IMR-90 (cell line): ENCODE data around the gene CCHCR1. TPM values are rescaled to one million over a fixed set of nuclear protein-coding genes. Genes with fewer than 3 reads are reported as not detected.

Experiments
- ATAC-seq: fragments of 200-7000 bp; cut with Tn5 transposase; 2 replicates; pipeline ENCODE4 v1.9.1; 2020; ENCODE audit warnings: low read depth, mild to moderate bottlenecking, moderate library complexity
- BruUV-seq: library from RNA; stranded (reverse); fragments of 400-500 nt; replicated peaks from 2 replicates; lab custom pipeline; 2021; lab: Mats Ljungman, UMichigan
- CTCF ChIA-PET: fragments of 300-600 bp; formaldehyde crosslinking; extraction: SDS; loops from one replicate; lab custom pipeline; 2021; ENCODE audit warnings: antibody characterized with exemption; lab: Yijun Ruan, JAX
- POLR2A ChIA-PET: fragments of 300-600 bp; sonication (Branson Sonifier 250); formaldehyde crosslinking; loops from one replicate; lab custom pipeline; 2022; ENCODE audit warnings: antibody characterized with exemption; ENCODE audit not compliant: unreplicated experiment; lab: Charles Lee
- DNase-seq: peaks from one replicate; pipeline ENCODE4 v3.0.0; 2013
- H2AFZ ChIP-seq: replicated peaks from 2 replicates; pipeline ENCODE3; 2013; ENCODE audit warnings: low read length, mild to moderate bottlenecking; ENCODE audit not compliant: poor library complexity
- H2AK5ac ChIP-seq: 2 replicates; pipeline ENCODE4 v1.6.1; 2013; ENCODE audit warnings: low read depth, low read length, inconsistent platforms
- H2AK9ac ChIP-seq: replicated peaks from 2 replicates; pipeline ENCODE3; 2013; ENCODE audit warnings: mild to moderate bottlenecking, low read depth, low read length, moderate library complexity; ENCODE audit not compliant: poor library complexity
- H2BK120ac ChIP-seq: 2 replicates; pipeline ENCODE4 v1.6.1; 2013; ENCODE audit warnings: low read depth, low read length, inconsistent platforms
- H2BK15ac ChIP-seq: 3 replicates; pipeline ENCODE4 v1.6.1; 2013; ENCODE audit warnings: low read depth, low read length, inconsistent platforms
- H2BK20ac ChIP-seq: 2 replicates; pipeline ENCODE4 v1.6.1; 2013; ENCODE audit warnings: low read depth, mild to moderate bottlenecking, inconsistent platforms, low read length, moderate library complexity
- H2BK5ac ChIP-seq: 2 replicates; pipeline ENCODE4 v1.6.1; 2013; ENCODE audit warnings: mild to moderate bottlenecking, low read depth, low read length, inconsistent platforms; ENCODE audit not compliant: poor library complexity, severe bottlenecking
- H3K14ac ChIP-seq: replicated peaks from 2 replicates; pipeline ENCODE4 v1.6.1; 2013; ENCODE audit warnings: low read depth, low read length, inconsistent platforms
- H3K18ac ChIP-seq: 2 replicates; pipeline ENCODE4 v1.6.1; 2013; ENCODE audit warnings: low read depth, low read length, control low read depth
- H3K23ac ChIP-seq: 2 replicates; pipeline ENCODE4 v1.6.1; 2013; ENCODE audit warnings: low read depth, low read length, inconsistent platforms
- H3K27ac ChIP-seq: 2 replicates; pipeline ENCODE4 v1.5.1; 2013; ENCODE audit warnings: mild to moderate bottlenecking, control low read depth, low read length; ENCODE audit not compliant: insufficient read depth
- H3K27me3 ChIP-seq: 2 replicates; pipeline ENCODE4 v1.6.1; 2013; ENCODE audit warnings: low read length; ENCODE audit not compliant: control insufficient read depth, insufficient read depth
- H3K36me3 ChIP-seq: 2 replicates; pipeline ENCODE4 v1.6.1; 2013; ENCODE audit warnings: low read length, mixed read lengths; ENCODE audit not compliant: control insufficient read depth, insufficient read depth
- H3K4ac ChIP-seq: 2 replicates; pipeline ENCODE4 v1.6.1; 2013; ENCODE audit warnings: low read depth, low read length, inconsistent platforms
- H3K4me1 ChIP-seq: 2 replicates; pipeline ENCODE4 v1.6.1; 2013; ENCODE audit warnings: low read length, mixed read lengths; ENCODE audit not compliant: control insufficient read depth, insufficient read depth
- H3K4me2 ChIP-seq: 2 replicates; pipeline ENCODE4 v1.6.1; 2013; ENCODE audit warnings: low read depth, mild to moderate bottlenecking, control low read depth, low read length, moderate library complexity
- H3K4me3 ChIP-seq: 2 replicates; pipeline ENCODE4 v1.5.1; 2013; ENCODE audit warnings: low read depth, mild to moderate bottlenecking, control low read depth, low read length, moderate library complexity; ENCODE audit not compliant: insufficient read depth
- H3K56ac ChIP-seq: 2 replicates; pipeline ENCODE4 v1.6.1; 2013; ENCODE audit warnings: low read length, inconsistent platforms; ENCODE audit not compliant: insufficient read depth; ENCODE audit errors: extremely low read depth
- H3K79me1 ChIP-seq, 2 experiments: 2 replicates each; pipeline ENCODE4 v1.6.1; 2013; ENCODE audit warnings: low read length in 2 of 2, inconsistent platforms in 1 of 2, low read depth in 1 of 2
- H3K9ac ChIP-seq: 2 replicates; pipeline ENCODE4 v1.6.1; 2013; ENCODE audit warnings: low read depth, low read length, control low read depth
- H3K9me1 ChIP-seq: 2 replicates; pipeline ENCODE4 v1.6.1; 2013; ENCODE audit warnings: low read length, inconsistent platforms; ENCODE audit not compliant: insufficient read depth
- H3K9me3 ChIP-seq: 2 replicates; pipeline ENCODE4 v1.6.1; 2013; ENCODE audit warnings: low read length; ENCODE audit not compliant: control insufficient read depth, insufficient read depth
- H4K20me1 ChIP-seq: 2 replicates; pipeline ENCODE4 v1.6.1; 2013; ENCODE audit warnings: low read length, inconsistent platforms; ENCODE audit not compliant: insufficient read depth
- H4K5ac ChIP-seq: 2 replicates; pipeline ENCODE4 v1.6.1; 2013; ENCODE audit warnings: mild to moderate bottlenecking, low read depth, low read length, control low read depth
- H4K8ac ChIP-seq, 2 experiments: 2 replicates each; pipeline ENCODE4 v1.6.1; 2013; ENCODE audit warnings: low read depth in 2 of 2, low read length in 2 of 2, control low read depth in 1 of 2, inconsistent platforms in 1 of 2
- H4K91ac ChIP-seq: 2 replicates; pipeline ENCODE4 v1.6.1; 2013; ENCODE audit warnings: low read depth, low read length, inconsistent platforms; ENCODE audit not compliant: insufficient read depth
- BHLHE40 ChIP-seq: fragments of 150-350 bp; IDR thresholded peaks from 2 replicates; pipeline ENCODE4 v1.6.1; 2016; ENCODE audit warnings: mild to moderate bottlenecking, low read depth, low read length
- ELK1 ChIP-seq: fragments of 150-350 bp; IDR thresholded peaks from 2 replicates; pipeline ENCODE4 v1.6.1; 2016; ENCODE audit warnings: low read depth, mild to moderate bottlenecking, low read length, moderate library complexity, borderline replicate concordance
- FOS ChIP-seq: fragments of 150-350 bp; IDR thresholded peaks from 2 replicates; pipeline ENCODE4 v1.6.1; 2016; ENCODE audit warnings: low read depth, low read length
- NFE2L2 ChIP-seq: fragments of 150-350 bp; IDR thresholded peaks from 2 replicates; pipeline ENCODE4 v1.6.1; 2016; ENCODE audit warnings: low read depth, mild to moderate bottlenecking, low read length
- POLR2A ChIP-seq: IDR thresholded peaks from 2 replicates; pipeline ENCODE4 v1.6.1; 2012; ENCODE audit warnings: mild to moderate bottlenecking, low read depth, low read length
- RFX5 ChIP-seq: IDR thresholded peaks from 2 replicates; pipeline ENCODE4 v1.8.0; 2012; ENCODE audit warnings: low read depth, mild to moderate bottlenecking, low read length, moderate library complexity
- WGBS, 2 experiments: methylation state at CpG; one replicate each; pipeline versions ENCODE4 v1.1.5 to v1.1.7; 2013; ENCODE audit warnings: missing lambda C conversion rate in 2 of 2; ENCODE audit not compliant: insufficient read length in 1 of 2; ENCODE audit errors: extremely low coverage in 2 of 2; 5-methylcytosine and 5-hydroxymethylcytosine counted together
- dilution Hi-C: fragments of 300-500 bp; cut with HindIII; formaldehyde crosslinking; loops from one replicate; pipeline ENCODE4 v1.14.3; 2018; ENCODE audit warnings: low sequenced_read_pairs; ENCODE audit not compliant: unreplicated experiment
- in situ Hi-C: fragments of 300-500 bp; cut with MboI; formaldehyde crosslinking; loops from 3 replicates; pipeline ENCODE4 v1.14.3; 2019; ENCODE audit warnings: low sequenced_read_pairs, inconsistent platforms, mixed read lengths
- intact Hi-C: fragments of 100-400 bp; cut with micrococcal nuclease; formaldehyde crosslinking; loops from 2 replicates; pipeline ENCODE4 v1.10.0; 2022
- polyA plus RNA-seq, 3 experiments: library from polyadenylated mRNA; depleted of rRNA; stranded (reverse); fragments of >200 nt; gene quantifications; 2 replicates each; pipeline ENCODE4 v1.2.3, GENCODE V29; 2012; ENCODE audit warnings: low replicate concordance in 1 of 3
- total RNA-seq: library from RNA; depleted of rRNA; stranded (reverse); fragments of >200 nt; gene quantifications from 2 replicates; pipeline ENCODE4 v1.2.3, GENCODE V29; 2012

Gene CCHCR1
- total and polyA plus RNA-seq, 2 of the 4 experiments (the other 2 are of a cell fraction) = 13.1 to 22.0 TPM

- no peaks in the 10 kb centered on the region for H3K9me3 ChIP-seq
- no peak overlapping the region for H2AK5ac ChIP-seq
- WGBS, 2 experiments = 96% methylated on average over 8 of the region's 18 CpGs; no CpG with 5 or more reads in 1 of the 2 experiments
Measured at GRCh38 chr6:31144296-31144969, 13.2 kb downstream of the CCHCR1 start.

More at GRCh38 chr6:31144296-31144969, 13.2 kb downstream of the CCHCR1 start:
- Histone ChIP-seq H4K91ac (no peak overlapping the region), H3K23ac (no peak overlapping the region), H3K9ac (no peak overlapping the region), H3K18ac (no peak overlapping the region), H2AFZ (no peak overlapping the region), H4K5ac (no peak overlapping the region), H3K4me3 (no peak overlapping the region), H3K79me1 (no peaks in the 10 kb centered on the region), H3K27me3 (no peaks in the 10 kb centered on the region), H4K8ac (no peak overlapping the region), H3K4me2 (no peak overlapping the region), H2BK5ac (no peak overlapping the region), H3K9me1 (peaks cover 10% of the 10 kb centered on the region), H3K4ac (no peak overlapping the region), H4K20me1 (no peaks in the 10 kb centered on the region; the same call in 1 of the 2 replicates), H2BK20ac (no peak overlapping the region), H3K36me3 (peaks cover 21% of the 10 kb centered on the region), H2BK120ac (no peak overlapping the region), H3K14ac (no peak overlapping the region), H2BK15ac (no peak overlapping the region), H3K27ac (no peak overlapping the region), H3K56ac (no peak overlapping the region), H2AK9ac (no peak overlapping the region), H3K4me1 (peaks cover 10% of the 10 kb centered on the region)
- BruUV-seq = no TSS peak
- intact Hi-C loops = no loop called here
- POLR2A ChIA-PET = no interaction called here
- ATAC-seq = no peak
- TF ChIP-seq ELK1 (no peak), RFX5 (no peak), POLR2A (no peak), NFE2L2 (no peak), BHLHE40 (no peak), FOS (no peak)
- no peak for DNase-seq
- in situ Hi-C loops = no loop called here
- dilution Hi-C loops = no loop called here
- CTCF ChIA-PET = interaction anchor here (0.6 kb wide), 1 partner anchor 26 kb away, joined by 5 read pairs; no protein-coding TSS in a partner anchor
